KG1 (cell line): Measurements from ENCODE around the gene NAP1L3.

Source experiments
- DNase-seq: peaks from one replicate; lab custom pipeline; 2025; lab: John Stamatoyannopoulos, UW

The NAP1L3 gene, protein sequence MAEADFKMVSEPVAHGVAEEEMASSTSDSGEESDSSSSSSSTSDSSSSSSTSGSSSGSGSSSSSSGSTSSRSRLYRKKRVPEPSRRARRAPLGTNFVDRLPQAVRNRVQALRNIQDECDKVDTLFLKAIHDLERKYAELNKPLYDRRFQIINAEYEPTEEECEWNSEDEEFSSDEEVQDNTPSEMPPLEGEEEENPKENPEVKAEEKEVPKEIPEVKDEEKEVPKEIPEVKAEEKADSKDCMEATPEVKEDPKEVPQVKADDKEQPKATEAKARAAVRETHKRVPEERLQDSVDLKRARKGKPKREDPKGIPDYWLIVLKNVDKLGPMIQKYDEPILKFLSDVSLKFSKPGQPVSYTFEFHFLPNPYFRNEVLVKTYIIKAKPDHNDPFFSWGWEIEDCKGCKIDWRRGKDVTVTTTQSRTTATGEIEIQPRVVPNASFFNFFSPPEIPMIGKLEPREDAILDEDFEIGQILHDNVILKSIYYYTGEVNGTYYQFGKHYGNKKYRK

DNA sequence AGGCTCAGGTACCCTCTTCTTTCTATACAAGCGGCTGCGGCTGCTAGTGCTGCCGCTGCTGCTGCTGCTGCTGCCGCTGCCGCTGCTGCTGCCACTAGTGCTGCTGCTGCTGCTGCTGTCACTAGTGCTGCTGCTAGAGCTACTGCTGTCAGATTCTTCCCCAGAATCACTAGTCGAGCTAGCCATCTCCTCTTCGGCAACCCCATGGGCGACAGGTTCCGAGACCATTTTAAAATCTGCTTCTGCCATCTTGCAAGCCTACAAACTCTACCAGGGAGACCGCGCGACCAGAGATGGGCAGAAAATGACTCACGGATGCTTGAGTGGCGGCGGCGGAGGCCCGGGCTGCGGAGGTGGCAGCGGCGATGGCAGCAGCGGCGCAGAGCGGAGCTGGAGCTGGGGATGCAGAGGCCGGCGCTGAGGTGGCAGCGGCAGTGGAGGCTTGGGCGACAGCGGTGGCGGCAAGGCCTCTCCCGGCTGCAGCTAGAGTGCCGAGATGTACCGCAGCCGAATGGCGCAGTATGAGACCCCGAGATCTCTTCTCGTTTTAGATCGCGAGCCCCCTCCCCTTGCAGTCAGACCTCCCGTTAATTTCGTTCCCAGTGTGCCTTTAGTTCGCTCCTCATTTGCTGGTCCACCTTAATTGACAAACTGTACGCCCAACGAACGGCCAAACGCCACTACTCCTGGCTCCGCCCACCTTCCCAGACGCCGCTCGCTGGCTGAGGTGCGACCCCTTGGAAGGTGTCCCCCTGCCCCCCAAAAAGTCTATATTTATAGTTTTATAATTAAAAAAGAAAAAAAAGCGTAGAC, at the start of gene NAP1L3:
NAP1L3 (minus strand) TSS at position 523 of the 813 bp plus-strand sequence; CDS start at position 249, 274 bp downstream.
- no peak for DNase-seq

DNA sequence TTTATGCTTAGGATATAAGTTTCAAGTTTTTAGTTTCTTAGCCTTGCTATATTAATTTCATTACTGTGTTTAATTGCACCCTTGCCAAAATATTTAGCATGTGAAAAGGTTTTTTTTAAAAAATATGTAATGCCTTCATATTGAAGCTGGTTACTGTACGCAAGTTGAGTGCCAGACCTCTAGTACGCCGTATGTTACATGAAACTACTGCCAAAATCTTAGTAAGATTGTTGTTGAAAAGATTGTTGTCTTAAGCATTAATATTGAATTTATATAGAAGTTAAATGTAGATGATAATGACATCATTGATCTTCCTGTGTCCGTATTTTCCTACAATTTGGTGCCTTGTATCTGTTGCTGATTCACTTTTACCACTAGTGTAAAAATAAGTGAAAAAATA, 37.7 kb upstream of the NAP1L3 start:
- DNase-seq = no peak

DNA sequence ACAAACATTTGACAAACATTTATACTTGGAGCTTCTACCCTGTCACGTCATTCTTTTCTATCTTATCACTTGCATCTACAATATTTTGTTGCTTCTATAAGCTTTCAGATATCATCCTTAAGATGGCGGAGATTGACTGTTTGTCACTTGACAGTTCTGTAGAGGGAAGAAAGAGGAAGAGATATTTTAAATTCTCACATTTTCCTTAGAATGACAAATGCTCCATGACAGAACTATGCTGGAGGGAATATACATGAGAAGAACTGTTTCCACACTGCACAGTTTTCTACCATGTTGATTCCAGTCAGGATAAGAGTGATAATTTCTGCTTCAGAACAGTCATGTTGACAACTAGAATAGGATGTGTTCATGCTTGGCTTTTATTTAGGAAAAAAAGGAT, 30.3 kb upstream of the NAP1L3 start:
- no peak for DNase-seq

DNA sequence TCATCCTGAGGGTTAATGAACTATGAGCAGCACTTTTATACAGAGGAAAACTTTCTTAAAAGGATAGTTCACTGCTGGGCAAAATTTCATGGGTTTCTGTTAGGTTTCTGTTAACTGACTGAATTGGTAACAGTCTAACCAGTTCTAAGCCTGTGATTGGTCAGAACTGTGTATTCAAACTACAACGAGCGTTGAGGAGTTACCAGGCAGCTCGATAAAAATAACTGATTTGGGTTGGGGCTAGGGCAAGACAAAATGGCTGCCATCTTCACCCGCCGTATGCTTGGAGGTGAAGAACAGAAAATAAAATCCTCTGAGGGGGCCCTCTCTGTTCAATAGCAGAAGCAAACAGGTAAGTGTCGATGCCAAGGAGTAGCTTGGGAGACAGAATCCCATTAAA, 22.6 kb upstream of the NAP1L3 start:
- DNase-seq = no peak

DNA sequence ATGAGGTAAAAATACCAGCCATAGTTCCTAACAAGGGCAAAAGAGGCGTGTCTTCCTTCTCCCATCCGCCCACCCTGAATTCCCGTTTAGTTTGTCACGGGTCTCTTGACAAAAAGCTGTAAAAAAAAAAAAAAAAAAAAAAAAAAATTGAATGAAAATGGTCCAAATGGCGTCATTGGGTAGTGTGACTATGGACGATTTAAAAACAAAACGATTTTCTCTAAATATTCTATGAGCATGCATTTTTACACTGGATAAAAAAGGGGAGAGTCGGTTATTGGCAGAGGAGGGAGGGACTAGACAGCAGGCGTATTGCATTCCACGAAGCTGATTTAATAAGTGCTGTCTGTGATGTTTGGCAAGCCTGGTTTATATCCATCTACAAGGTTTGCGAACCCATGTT, 492 bp upstream of the NAP1L3 start, which contains the start of gene FAM133A:
FAM133A (plus strand) TSS at position 338 of the 403 bp plus-strand sequence. CDS start 35,214 bp downstream, outside the sequence.
- DNase-seq = no peak

DNA sequence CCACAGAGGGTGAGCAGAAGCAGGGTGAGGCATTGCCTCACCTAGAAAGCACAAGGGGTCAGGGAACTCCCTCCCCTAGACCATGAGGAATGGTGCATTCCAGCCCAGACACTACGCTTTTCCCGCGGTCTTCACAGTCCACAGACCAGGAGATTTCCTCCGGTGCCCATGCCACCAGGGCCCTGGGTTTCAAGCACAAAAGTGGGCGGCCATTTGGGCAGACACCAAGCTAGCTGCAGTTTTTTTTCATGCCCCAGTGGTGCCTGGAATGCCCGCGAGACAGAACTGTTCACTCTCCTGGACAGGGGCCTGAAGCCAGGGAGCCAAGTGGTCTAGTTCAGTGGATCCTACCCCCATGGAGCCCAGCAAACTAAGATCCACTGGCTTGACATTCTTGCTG, 12.8 kb downstream of the NAP1L3 start:
- DNase-seq = no peak

DNA sequence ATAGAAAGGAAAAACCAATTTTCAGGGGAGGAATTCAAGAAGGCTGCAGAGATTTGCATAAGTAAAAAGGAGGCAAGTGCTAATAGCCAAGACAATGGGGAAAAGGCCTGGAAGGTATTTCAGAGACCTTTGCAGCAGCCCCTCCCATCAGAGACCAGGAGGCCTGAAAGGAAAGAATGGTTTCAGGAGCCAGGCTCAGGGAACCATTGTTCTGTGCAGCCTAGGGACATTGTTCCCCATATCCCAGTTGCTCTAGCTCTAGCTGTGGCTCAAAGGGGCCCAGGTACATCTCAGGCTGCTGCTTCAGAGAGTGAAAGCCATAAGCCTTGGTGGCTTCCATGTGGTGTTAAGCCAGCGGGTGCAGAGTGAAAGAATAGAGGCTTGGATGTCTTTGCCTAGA, 24.0 kb downstream of the NAP1L3 start:
- no peak for DNase-seq

DNA sequence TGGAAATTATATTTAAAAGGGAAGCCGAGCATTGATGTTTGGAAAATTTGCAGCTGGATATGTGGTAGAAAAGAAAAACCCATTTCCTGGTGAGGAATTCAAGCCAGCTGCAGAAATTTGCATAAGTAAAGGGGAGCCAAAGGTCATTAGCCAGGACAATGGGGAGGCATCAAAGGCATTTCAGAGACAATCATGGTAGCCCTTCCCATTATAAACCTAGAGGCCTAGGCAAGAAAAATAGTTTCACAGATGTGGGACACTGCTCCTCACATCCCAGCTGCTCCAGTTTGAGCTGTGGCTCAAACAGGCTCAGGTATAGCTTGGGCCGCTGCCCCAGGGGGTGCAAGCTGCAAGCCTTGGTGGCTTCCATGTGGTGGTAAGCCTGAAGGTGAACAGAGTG, 35.8 kb downstream of the NAP1L3 start:
- DNase-seq = no peak
